Panc1 (cell line): ENCODE data around the gene KRTAP9-8. TPM values are rescaled to one million over a fixed set of nuclear protein-coding genes. Genes with fewer than 3 reads are reported as not detected.
"Not testable (repeated sequence)": the region's sequence is repeated elsewhere in the genome, so short reads cannot be mapped to it uniquely, and the experiment has no call there.

Experiments
- ATAC-seq: fragments of 200-7000 bp; cut with Tn5 transposase; 2 replicates; pipeline ENCODE4 v1.9.1; 2020; ENCODE audit warnings: mild to moderate bottlenecking, moderate library complexity
- BruUV-seq: library from RNA; stranded (reverse); fragments of 400-500 nt; replicated peaks from 2 replicates; lab custom pipeline; 2021; lab: Mats Ljungman, UMichigan
- CTCF ChIA-PET: fragments of 300-600 bp; sonication (Branson Sonifier 250); formaldehyde crosslinking; loops from one replicate; lab custom pipeline; 2022; ENCODE audit warnings: antibody characterized with exemption; lab: Charles Lee
- POLR2A ChIA-PET: fragments of 300-600 bp; sonication (Branson Sonifier 250); formaldehyde crosslinking; loops from one replicate; lab custom pipeline; 2022; ENCODE audit warnings: antibody characterized with exemption; lab: Charles Lee
- DNase-seq: peaks from one replicate; pipeline ENCODE4 v3.0.0-alpha.2; 2010; ENCODE audit warnings: low read depth, low spot score
- H3K27ac ChIP-seq: 2 replicates; pipeline ENCODE4 v1.5.1; 2011; ENCODE audit warnings: mild to moderate bottlenecking, low read length, inconsistent platforms
- H3K27me3 ChIP-seq: fragments of 200-500 bp; sonication (Bioruptor generic); 2 replicates; pipeline ENCODE4 v1.6.0; 2014; ENCODE audit warnings: low read length, inconsistent platforms; ENCODE audit not compliant: control insufficient read depth, insufficient read depth
- H3K36me3 ChIP-seq: fragments of 200-500 bp; sonication (Bioruptor generic); 2 replicates; pipeline ENCODE4 v1.5.1; 2014; ENCODE audit warnings: inconsistent platforms, mild to moderate bottlenecking, low read length, moderate library complexity; ENCODE audit not compliant: control insufficient read depth, insufficient read depth
- H3K4me1 ChIP-seq: 2 replicates; pipeline ENCODE4 v1.5.1; 2011; ENCODE audit warnings: inconsistent platforms, mild to moderate bottlenecking, low read length, moderate library complexity; ENCODE audit not compliant: control insufficient read depth, insufficient read depth
- H3K4me3 ChIP-seq, 2 experiments: 2 replicates each; pipeline ENCODE4 v1.5.1; 2011 to 2012; ENCODE audit warnings: low read depth in 2 of 2, low read length in 2 of 2, mild to moderate bottlenecking in 2 of 2, inconsistent platforms in 1 of 2, moderate library complexity in 1 of 2
- H3K9me3 ChIP-seq: fragments of 200-500 bp; sonication (Bioruptor generic); 2 replicates; pipeline ENCODE4 v1.5.1; 2014; ENCODE audit warnings: low read depth, mild to moderate bottlenecking, inconsistent platforms, low read length, moderate library complexity; ENCODE audit not compliant: control insufficient read depth, insufficient read depth
- CTCF ChIP-seq: fragments of 450-650 bp; IDR thresholded peaks from 2 replicates; pipeline ENCODE4 v1.5.1; 2017; ENCODE audit warnings: mild to moderate bottlenecking
- POLR2AphosphoS5 ChIP-seq: IDR thresholded peaks from 2 replicates; pipeline ENCODE4 v1.6.1; 2012; ENCODE audit warnings: mild to moderate bottlenecking, low read depth, low read length, moderate library complexity
- SIN3A ChIP-seq: IDR thresholded peaks from 2 replicates; pipeline ENCODE4 v1.6.1; 2012; ENCODE audit warnings: low read depth, mild to moderate bottlenecking, low read length, moderate library complexity, borderline replicate concordance; ENCODE audit not compliant: insufficient read depth
- TCF7L2 ChIP-seq: IDR thresholded peaks from 2 replicates; pipeline ENCODE4 v1.6.1; 2011; ENCODE audit warnings: mild to moderate bottlenecking, low read depth, low read length, inconsistent platforms
- in situ Hi-C: cut with HindIII; loops from 2 replicates; pipeline ENCODE4 v1.10.0; 2016; ENCODE audit warnings: low sequenced_read_pairs, low pct_unique_long_range_greater_than_20kb
- intact Hi-C: fragments of 100-400 bp; cut with micrococcal nuclease; formaldehyde crosslinking; loops from one replicate; pipeline ENCODE4 v1.10.0; 2022; ENCODE audit not compliant: unreplicated experiment
- total RNA-seq: library from RNA; stranded (reverse); gene quantifications from one replicate; pipeline ENCODE4 v1.2.1, GENCODE V29; 2021; ENCODE audit not compliant: unreplicated experiment
- TF ChIP-seq, protein P1 (sequence below), 2 experiments: IDR thresholded peaks; 2 replicates each; pipeline ENCODE4 v1.6.1; 2011 to 2012; ENCODE audit warnings: low read depth in 2 of 2, control low read depth in 1 of 2, low read length in 1 of 2, mild to moderate bottlenecking in 1 of 2, moderate library complexity in 1 of 2; ENCODE audit not compliant: insufficient read depth in 1 of 2

KRTAP9-8 gene
- total RNA-seq, 1 experiment from 2014 or later, result not detected

- ChIA-PET CTCF (no interaction called here), POLR2A (no interaction called here)
- DNase-seq (no peak), ATAC-seq (no peak)
- H3K27ac ChIP-seq, result no peak overlapping the region
- no peaks in the 10 kb centered on the region for H3K4me1 ChIP-seq
- H3K36me3 ChIP-seq, result no peaks in the 10 kb centered on the region
- in situ Hi-C loops (no loop called here), intact Hi-C loops (no loop called here)
- TF ChIP-seq POLR2AphosphoS5, result no peak
- no peak for TF ChIP-seq TCF7L2
- no peak for TF ChIP-seq SIN3A
- TF ChIP-seq, protein P1, sequence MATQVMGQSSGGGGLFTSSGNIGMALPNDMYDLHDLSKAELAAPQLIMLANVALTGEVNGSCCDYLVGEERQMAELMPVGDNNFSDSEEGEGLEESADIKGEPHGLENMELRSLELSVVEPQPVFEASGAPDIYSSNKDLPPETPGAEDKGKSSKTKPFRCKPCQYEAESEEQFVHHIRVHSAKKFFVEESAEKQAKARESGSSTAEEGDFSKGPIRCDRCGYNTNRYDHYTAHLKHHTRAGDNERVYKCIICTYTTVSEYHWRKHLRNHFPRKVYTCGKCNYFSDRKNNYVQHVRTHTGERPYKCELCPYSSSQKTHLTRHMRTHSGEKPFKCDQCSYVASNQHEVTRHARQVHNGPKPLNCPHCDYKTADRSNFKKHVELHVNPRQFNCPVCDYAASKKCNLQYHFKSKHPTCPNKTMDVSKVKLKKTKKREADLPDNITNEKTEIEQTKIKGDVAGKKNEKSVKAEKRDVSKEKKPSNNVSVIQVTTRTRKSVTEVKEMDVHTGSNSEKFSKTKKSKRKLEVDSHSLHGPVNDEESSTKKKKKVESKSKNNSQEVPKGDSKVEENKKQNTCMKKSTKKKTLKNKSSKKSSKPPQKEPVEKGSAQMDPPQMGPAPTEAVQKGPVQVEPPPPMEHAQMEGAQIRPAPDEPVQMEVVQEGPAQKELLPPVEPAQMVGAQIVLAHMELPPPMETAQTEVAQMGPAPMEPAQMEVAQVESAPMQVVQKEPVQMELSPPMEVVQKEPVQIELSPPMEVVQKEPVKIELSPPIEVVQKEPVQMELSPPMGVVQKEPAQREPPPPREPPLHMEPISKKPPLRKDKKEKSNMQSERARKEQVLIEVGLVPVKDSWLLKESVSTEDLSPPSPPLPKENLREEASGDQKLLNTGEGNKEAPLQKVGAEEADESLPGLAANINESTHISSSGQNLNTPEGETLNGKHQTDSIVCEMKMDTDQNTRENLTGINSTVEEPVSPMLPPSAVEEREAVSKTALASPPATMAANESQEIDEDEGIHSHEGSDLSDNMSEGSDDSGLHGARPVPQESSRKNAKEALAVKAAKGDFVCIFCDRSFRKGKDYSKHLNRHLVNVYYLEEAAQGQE (IDR thresholded peaks at IDR 0.05; ENCODE audit: insufficient read depth in 1 of 2, low read depth in 2 of 2, low read length in 1 of 2), result no peak
- TF ChIP-seq CTCF, result no peak
- no TSS peak for BruUV-seq
- peaks cover 6% of the 10 kb centered on the region for H3K27me3 ChIP-seq
- no peak overlapping the region for H3K4me3 ChIP-seq
- H3K9me3 ChIP-seq, result no peaks in the 10 kb centered on the region
These were observed 34.1 kb downstream of the KRTAP9-8 start for GRCh38 chr17:41271858-41272257.

GRCh38 chr17:41275648-41276190, 37.9 kb downstream of the KRTAP9-8 start, which contains the start of gene KRTAP9-7:
Gene KRTAP9-7 (plus strand): TSS chr17:41275698. CDS start chr17:41275698, 0 bp downstream.
- H3K4me3 ChIP-seq, H3K4me1 ChIP-seq, DNase-seq, ATAC-seq, H3K36me3 ChIP-seq, intact Hi-C loops, CTCF ChIA-PET, in situ Hi-C loops, H3K9me3 ChIP-seq, H3K27ac ChIP-seq, POLR2A ChIA-PET, BruUV-seq: not testable (repeated sequence)
- peaks cover 12% of the 10 kb centered on the region for H3K27me3 ChIP-seq

- Histone ChIP-seq H3K36me3 (no peaks in the 10 kb centered on the region), H3K27ac (no peak overlapping the region), H3K9me3 (no peaks in the 10 kb centered on the region), H3K4me3 (no peak overlapping the region), H3K4me1 (no peaks in the 10 kb centered on the region), H3K27me3 (peaks cover 14% of the 10 kb centered on the region)
- BruUV-seq, result no TSS peak
- in situ Hi-C loops (no loop called here), intact Hi-C loops (no loop called here)
- DNase-seq, result no peak
- CTCF ChIA-PET, result no interaction called here
- TF ChIP-seq POLR2AphosphoS5 (no peak), TCF7L2 (no peak), CTCF (no peak), SIN3A (no peak)
- TF ChIP-seq, protein P1 (IDR thresholded peaks at IDR 0.05; ENCODE audit: insufficient read depth in 1 of 2, low read depth in 2 of 2, low read length in 1 of 2), result no peak
- no peak for ATAC-seq
- POLR2A ChIA-PET, result no interaction called here
These were observed 40.6 kb downstream of the KRTAP9-8 start for GRCh38 chr17:41278176-41278955.
